Thoracic aorta (tissue), 2 donors: Measurements from ENCODE around the gene DMKN. TPM values are rescaled to one million over a fixed set of nuclear protein-coding genes. Genes with fewer than 3 reads are reported as not detected.

Experiments used
- ATAC-seq: fragments of 150-250 bp; one replicate; pipeline ENCODE4 v1.8.0; 2017; ENCODE audit warnings: low read depth; ENCODE audit not compliant: insufficient number of reproducible peaks, low FRiP score
- DNase-seq: peaks from one replicate; pipeline ENCODE4 v3.0.0-alpha.2; 2020; ENCODE audit warnings: low spot score
- H3K27ac ChIP-seq, 2 donors: fragments of 200-600 bp; sonication (generic); 1 replicate in 1 of 2; 2 replicates in 1 of 2; pipeline ENCODE4 v1.5.1; 2016; ENCODE audit warnings: mild to moderate bottlenecking in 2 of 2, moderate library complexity in 2 of 2
- H3K27me3 ChIP-seq: fragments of 200-600 bp; sonication (generic); replicated peaks from 2 replicates; pipeline ENCODE4 v1.6.0; 2016; ENCODE audit warnings: mild to moderate bottlenecking; ENCODE audit not compliant: insufficient read depth
- H3K36me3 ChIP-seq: fragments of 200-600 bp; sonication (generic); one replicate; pipeline ENCODE4 v1.5.1; 2016
- H3K4me1 ChIP-seq, 2 donors: fragments of 200-600 bp; sonication (generic); 1 replicate in 1 of 2; 2 replicates in 1 of 2; pipeline versions ENCODE4 v1.5.1 to v1.6.0; 2016; ENCODE audit warnings: low read depth in 2 of 2, mild to moderate bottlenecking in 1 of 2; ENCODE audit not compliant: control insufficient read depth in 1 of 2
- H3K4me3 ChIP-seq: fragments of 200-600 bp; sonication (generic); 2 replicates; pipeline ENCODE4 v1.5.1; 2016; ENCODE audit warnings: mild to moderate bottlenecking
- H3K9me3 ChIP-seq: fragments of 200-600 bp; sonication (generic); 2 replicates; pipeline ENCODE4 v1.5.1; 2016
- total RNA-seq, 2 donors: library from RNA; depleted of rRNA; stranded (reverse); fragments of >200 nt; gene quantifications; one replicate each; pipeline versions ENCODE4 v1.1.0 to v1.2.3, GENCODE V29; 2016
- TF ChIP-seq, protein P1 (sequence below): fragments of 200-600 bp; sonication (generic); IDR thresholded peaks from one replicate; pipeline ENCODE4 v1.5.1; 2019; ENCODE audit warnings: antibody characterized with exemption

Gene DMKN
- total RNA-seq, 2 donors from 2014 or later, result 26.1 to 53.7 TPM

DNA sequence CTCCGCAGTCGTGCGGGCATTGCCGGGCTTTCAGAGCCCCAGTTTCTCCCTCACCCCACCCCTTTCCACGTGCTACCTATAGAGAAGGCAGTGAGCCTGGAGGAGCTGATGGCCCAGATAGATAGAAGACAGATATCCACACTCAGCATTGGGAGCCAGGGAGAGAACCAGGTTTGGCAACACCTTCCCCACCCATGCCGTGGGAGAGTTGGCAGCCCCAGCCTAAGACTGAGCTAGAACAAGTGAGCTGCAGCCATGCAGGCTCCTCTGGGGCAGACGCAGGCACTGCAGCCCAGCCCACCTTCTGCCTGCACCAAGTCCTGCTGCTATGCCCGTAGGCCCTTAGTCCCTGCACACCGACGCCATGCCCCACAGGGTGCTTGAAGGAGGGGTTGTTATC lies 12.8 kb downstream of the DMKN start:
- H3K4me3 ChIP-seq, result no peak overlapping the region
- DNase-seq, result no peak
- H3K27ac ChIP-seq, result no peak overlapping the region
- H3K9me3 ChIP-seq, result no peaks in the 10 kb centered on the region
- H3K4me1 ChIP-seq, result no peaks in the 10 kb centered on the region
- H3K36me3 ChIP-seq, result peaks cover 6% of the 10 kb centered on the region
- no peak for ATAC-seq
- TF ChIP-seq, protein P1, sequence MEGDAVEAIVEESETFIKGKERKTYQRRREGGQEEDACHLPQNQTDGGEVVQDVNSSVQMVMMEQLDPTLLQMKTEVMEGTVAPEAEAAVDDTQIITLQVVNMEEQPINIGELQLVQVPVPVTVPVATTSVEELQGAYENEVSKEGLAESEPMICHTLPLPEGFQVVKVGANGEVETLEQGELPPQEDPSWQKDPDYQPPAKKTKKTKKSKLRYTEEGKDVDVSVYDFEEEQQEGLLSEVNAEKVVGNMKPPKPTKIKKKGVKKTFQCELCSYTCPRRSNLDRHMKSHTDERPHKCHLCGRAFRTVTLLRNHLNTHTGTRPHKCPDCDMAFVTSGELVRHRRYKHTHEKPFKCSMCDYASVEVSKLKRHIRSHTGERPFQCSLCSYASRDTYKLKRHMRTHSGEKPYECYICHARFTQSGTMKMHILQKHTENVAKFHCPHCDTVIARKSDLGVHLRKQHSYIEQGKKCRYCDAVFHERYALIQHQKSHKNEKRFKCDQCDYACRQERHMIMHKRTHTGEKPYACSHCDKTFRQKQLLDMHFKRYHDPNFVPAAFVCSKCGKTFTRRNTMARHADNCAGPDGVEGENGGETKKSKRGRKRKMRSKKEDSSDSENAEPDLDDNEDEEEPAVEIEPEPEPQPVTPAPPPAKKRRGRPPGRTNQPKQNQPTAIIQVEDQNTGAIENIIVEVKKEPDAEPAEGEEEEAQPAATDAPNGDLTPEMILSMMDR, result no peak
- H3K27me3 ChIP-seq, result no peaks in the 10 kb centered on the region

- no peaks in the 10 kb centered on the region for H3K4me1 ChIP-seq
- peaks cover 6% of the 10 kb centered on the region for H3K36me3 ChIP-seq
- H3K4me3 ChIP-seq, result no peak overlapping the region
- no peak for DNase-seq
- ATAC-seq, result no peak
- H3K9me3 ChIP-seq, result no peaks in the 10 kb centered on the region
- no peak overlapping the region for H3K27ac ChIP-seq
- H3K27me3 ChIP-seq, result no peaks in the 10 kb centered on the region
- TF ChIP-seq, protein P1, result no peak
Measured at GRCh38 chr19:35498984-35499527, 14.4 kb downstream of the DMKN start.

DNA sequence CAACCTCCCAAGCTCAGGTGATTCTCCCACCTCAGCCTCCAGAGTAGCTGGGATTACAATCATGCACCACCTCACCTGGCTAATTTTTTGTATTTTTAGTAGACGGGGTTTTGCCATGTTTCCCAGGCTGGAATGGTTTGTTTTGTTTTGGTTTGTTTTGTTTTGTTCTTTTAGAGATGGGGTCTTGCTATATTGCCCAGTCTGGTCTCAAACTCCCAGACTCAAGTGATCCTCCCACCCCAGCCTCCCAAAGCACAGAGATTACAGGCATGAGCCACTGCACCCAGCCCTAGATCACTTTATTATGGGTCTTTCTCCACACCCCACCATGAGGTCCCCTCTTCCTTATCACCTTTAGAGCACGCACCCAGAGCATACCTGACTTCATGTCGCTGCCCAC lies 15.2 kb downstream of the DMKN start:
- no peak for ATAC-seq
- Histone ChIP-seq H3K27ac (no peak overlapping the region), H3K36me3 (peaks cover 6% of the 10 kb centered on the region), H3K4me3 (no peak overlapping the region), H3K9me3 (no peaks in the 10 kb centered on the region), H3K4me1 (no peaks in the 10 kb centered on the region), H3K27me3 (no peaks in the 10 kb centered on the region)
- DNase-seq, result no peak
- TF ChIP-seq, protein P1, result no peak

DNA sequence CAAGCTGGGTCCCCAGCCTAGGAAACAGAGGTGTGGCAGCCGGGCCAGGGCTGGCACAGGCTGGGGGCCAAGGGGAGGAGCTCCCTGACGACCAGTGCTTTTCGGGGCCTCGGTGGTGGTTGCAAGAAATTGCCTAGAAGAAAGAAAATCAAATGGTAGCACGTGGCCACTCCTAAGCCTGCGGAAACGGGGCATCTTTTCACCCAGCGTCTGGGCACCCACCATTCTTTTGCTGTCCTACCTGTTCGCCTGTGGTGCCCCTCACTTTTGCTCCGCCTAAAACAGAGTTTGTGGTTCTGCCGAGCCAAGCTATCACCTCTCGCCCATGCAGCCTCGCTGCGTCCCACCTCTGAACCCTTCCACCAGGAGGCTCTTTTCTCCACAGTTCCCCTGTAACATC lies 16.0 kb downstream of the DMKN start:
- DNase-seq (no peak), ATAC-seq (no peak)
- H3K9me3 ChIP-seq, result no peaks in the 10 kb centered on the region
- no peaks in the 10 kb centered on the region for H3K4me1 ChIP-seq
- H3K36me3 ChIP-seq, result peaks cover 6% of the 10 kb centered on the region
- no peak overlapping the region for H3K27ac ChIP-seq
- TF ChIP-seq, protein P1, result no peak
- H3K4me3 ChIP-seq, result no peak overlapping the region
- H3K27me3 ChIP-seq, result no peaks in the 10 kb centered on the region

GRCh38 chr19:35495107-35496064 lies 18.1 kb downstream of the DMKN start:
- peaks cover 6% of the 10 kb centered on the region for H3K36me3 ChIP-seq
- H3K9me3 ChIP-seq, result no peaks in the 10 kb centered on the region
- H3K4me1 ChIP-seq, result no peaks in the 10 kb centered on the region
- no peak overlapping the region for H3K4me3 ChIP-seq
- TF ChIP-seq, protein P1, result peak; percentile 94
- no peaks in the 10 kb centered on the region for H3K27me3 ChIP-seq
- DNase-seq (peak; percentile 18), ATAC-seq (no peak)
- no peak overlapping the region for H3K27ac ChIP-seq
